Measurements from ENCODE around the gene FOXL2. TPM values are rescaled to one million over a fixed set of nuclear protein-coding genes. Genes with fewer than 3 reads are reported as not detected.

FOXL2 gene
- not detected in 2 replicates for total RNA-seq (2021)
- Bru-seq, nascent RNA = not detected
- percentile 16 among the genes with signal in this experiment for BruChase-seq, experiment 1, labeled RNA remaining after a 2-hour chase
- not detected for BruChase-seq, experiment 2, labeled RNA remaining after a 6-hour chase
- long read RNA-seq = 0 reads

GRCh38 chr3:138946663-138947494, at the start of gene FOXL2, which contains the start of gene FOXL2NB:
FOXL2 (minus strand) TSS chr3:138947137; CDS start chr3:138946722, 415 bp downstream.
FOXL2NB (plus strand) TSS chr3:138947217; CDS start chr3:138947365, 148 bp downstream.
- no peaks in the 10 kb centered on the region for H3K36me3 ChIP-seq (ENCODE audit: insufficient read depth, low read length, poor library complexity, severe bottlenecking)
- peak within 1 kb of the TSS; percentile 38 for H3K4me3 ChIP-seq (ENCODE audit: low read depth, low read length, poor library complexity, severe bottlenecking)
- no TSS peak for BruUV-seq (replicated peaks)
- H3K4me1 ChIP-seq (ENCODE audit: insufficient read depth, low read length, poor library complexity, severe bottlenecking) = peaks cover 5% of the 10 kb centered on the region
- no peak for DNase-seq (ENCODE audit: low spot score)
- CTCF ChIA-PET = interaction anchor here (0.9 to 1.6 kb wide), 2 partner anchors 11 to 23 kb away, joined by 9 to 12 read pairs; no protein-coding TSS in a partner anchor
- peaks cover 98% of the 10 kb centered on the region for H3K27me3 ChIP-seq (replicated peaks; ENCODE audit: insufficient read depth, low read depth, low read length, poor library complexity)
- TF ChIP-seq CTCF (conservative IDR thresholded peaks at IDR 0.05; ENCODE audit: low read depth, low read length) (no peak), EZH2 (IDR thresholded peaks at IDR 0.05; ENCODE audit: borderline replicate concordance, low read depth, low read length, poor library complexity, severe bottlenecking) (peak; percentile 21)
- POLR2A ChIA-PET (ENCODE audit: low non-redundant PET) = no interaction called here
- intact Hi-C loops (cut with micrococcal nuclease; ENCODE audit: unreplicated experiment) = no loop called here
- H3K9me3 ChIP-seq (ENCODE audit: low read depth, low read length, poor library complexity, severe bottlenecking) = no peaks in the 10 kb centered on the region
- H3K27ac ChIP-seq (ENCODE audit: low read depth, low read length, poor library complexity, severe bottlenecking) = no peak within 1 kb of the TSS

- intact Hi-C loops (cut with micrococcal nuclease; ENCODE audit: unreplicated experiment) = no loop called here
- Histone ChIP-seq H3K9me3 (ENCODE audit: low read depth, low read length, poor library complexity, severe bottlenecking) (no peaks in the 10 kb centered on the region), H3K4me3 (ENCODE audit: low read depth, low read length, poor library complexity, severe bottlenecking) (no peak overlapping the region), H3K27ac (ENCODE audit: low read depth, low read length, poor library complexity, severe bottlenecking) (no peak overlapping the region), H3K27me3 (replicated peaks; ENCODE audit: insufficient read depth, low read depth, low read length, poor library complexity) (peaks cover 37% of the 10 kb centered on the region), H3K4me1 (ENCODE audit: insufficient read depth, low read length, poor library complexity, severe bottlenecking) (no peaks in the 10 kb centered on the region), H3K36me3 (ENCODE audit: insufficient read depth, low read length, poor library complexity, severe bottlenecking) (no peaks in the 10 kb centered on the region)
- TF ChIP-seq CTCF (conservative IDR thresholded peaks at IDR 0.05; ENCODE audit: low read depth, low read length) (no peak), EZH2 (IDR thresholded peaks at IDR 0.05; ENCODE audit: borderline replicate concordance, low read depth, low read length, poor library complexity, severe bottlenecking) (no peak)
- BruUV-seq (replicated peaks) = no TSS peak
- CTCF ChIA-PET = no interaction called here
- POLR2A ChIA-PET (ENCODE audit: low non-redundant PET) = no interaction called here
- DNase-seq (ENCODE audit: low spot score) = no peak
These were observed 48.8 kb upstream of the FOXL2 start for GRCh38 chr3:138995706-138996105.

- ChIA-PET POLR2A (ENCODE audit: low non-redundant PET) (no interaction called here), CTCF (interaction anchor here (0.6 kb wide), 1 partner anchor 31 kb away, joined by 3 read pairs; no protein-coding TSS in a partner anchor)
- Histone ChIP-seq H3K4me1 (ENCODE audit: insufficient read depth, low read length, poor library complexity, severe bottlenecking) (no peaks in the 10 kb centered on the region), H3K4me3 (ENCODE audit: low read depth, low read length, poor library complexity, severe bottlenecking) (no peak overlapping the region), H3K27ac (ENCODE audit: low read depth, low read length, poor library complexity, severe bottlenecking) (no peak overlapping the region), H3K9me3 (ENCODE audit: low read depth, low read length, poor library complexity, severe bottlenecking) (no peaks in the 10 kb centered on the region), H3K36me3 (ENCODE audit: insufficient read depth, low read length, poor library complexity, severe bottlenecking) (no peaks in the 10 kb centered on the region), H3K27me3 (replicated peaks; ENCODE audit: insufficient read depth, low read depth, low read length, poor library complexity) (no peaks in the 10 kb centered on the region)
- no peak for TF ChIP-seq CTCF (conservative IDR thresholded peaks at IDR 0.05; ENCODE audit: low read depth, low read length)
- no peak for DNase-seq (ENCODE audit: low spot score)
- no TSS peak for BruUV-seq (replicated peaks)
- intact Hi-C loops (cut with micrococcal nuclease; ENCODE audit: unreplicated experiment) = no loop called here
These were observed 40.2 kb upstream of the FOXL2 start for GRCh38 chr3:138987181-138987580.

Measured in A673 (cell line).